A673 (cell line): ENCODE measurements around the gene WDR41. TPM values are rescaled to one million over a fixed set of nuclear protein-coding genes. Genes with fewer than 3 reads are reported as not detected.
"Not testable (repeated sequence)": the region's sequence is repeated elsewhere in the genome, so short reads cannot be mapped to it uniquely, and the experiment has no call there.

Source experiments
- BruUV-seq: library from RNA; stranded (reverse); fragments of 400-500 nt; replicated peaks from 2 replicates; lab custom pipeline; 2021; lab: Mats Ljungman, UMichigan
- CTCF ChIA-PET: fragments of 300-600 bp; sonication (Branson Sonifier 250); formaldehyde crosslinking; loops from one replicate; lab custom pipeline; 2022; ENCODE audit warnings: antibody characterized with exemption; lab: Charles Lee
- POLR2A ChIA-PET: fragments of 300-600 bp; sonication (Branson Sonifier 250); formaldehyde crosslinking; loops from one replicate; lab custom pipeline; 2022; ENCODE audit warnings: antibody characterized with exemption; ENCODE audit not compliant: low non-redundant PET; lab: Charles Lee
- DNase-seq: peaks from one replicate; pipeline ENCODE4 v3.0.0-alpha.2; 2015; ENCODE audit warnings: low spot score
- H3K27ac ChIP-seq: fragments of 200-600 bp; sonication (generic); 2 replicates; pipeline ENCODE4 v1.5.1; 2016; ENCODE audit warnings: mixed run types, low read depth, mild to moderate bottlenecking, mixed read lengths, antibody characterized with exemption, low read length; ENCODE audit not compliant: poor library complexity, severe bottlenecking
- H3K27me3 ChIP-seq: fragments of 200-600 bp; sonication (generic); replicated peaks from 2 replicates; pipeline ENCODE4 v1.6.1; 2017; ENCODE audit warnings: mixed run types, low read depth, mild to moderate bottlenecking, mixed read lengths, antibody characterized with exemption, low read length; ENCODE audit not compliant: insufficient read depth, poor library complexity
- H3K36me3 ChIP-seq: fragments of 200-600 bp; sonication (generic); 2 replicates; pipeline ENCODE4 v1.6.1; 2016; ENCODE audit warnings: mixed run types, mild to moderate bottlenecking, mixed read lengths, antibody characterized with exemption, low read length; ENCODE audit not compliant: insufficient read depth, poor library complexity, severe bottlenecking
- H3K4me1 ChIP-seq: fragments of 200-600 bp; sonication (generic); 2 replicates; pipeline ENCODE4 v1.6.1; 2017; ENCODE audit warnings: mixed run types, mild to moderate bottlenecking, mixed read lengths, antibody characterized with exemption, low read length; ENCODE audit not compliant: insufficient read depth, poor library complexity, severe bottlenecking
- H3K4me3 ChIP-seq: fragments of 200-600 bp; sonication (generic); 2 replicates; pipeline ENCODE4 v1.5.1; 2016; ENCODE audit warnings: low read depth, mixed run types, mild to moderate bottlenecking, mixed read lengths, low read length; ENCODE audit not compliant: poor library complexity, severe bottlenecking
- H3K9me3 ChIP-seq: fragments of 200-600 bp; sonication (generic); 2 replicates; pipeline ENCODE4 v1.6.1; 2016; ENCODE audit warnings: mixed run types, low read depth, mild to moderate bottlenecking, mixed read lengths, antibody characterized with exemption, low read length; ENCODE audit not compliant: poor library complexity, severe bottlenecking
- EZH2 ChIP-seq: fragments of 200-600 bp; sonication (generic); IDR thresholded peaks from 2 replicates; pipeline ENCODE4 v1.6.1; 2017; ENCODE audit warnings: borderline replicate concordance, low read depth, mild to moderate bottlenecking, mixed read lengths, antibody characterized with exemption, low read length; ENCODE audit not compliant: poor library complexity, severe bottlenecking
- intact Hi-C: fragments of 100-400 bp; cut with micrococcal nuclease; formaldehyde crosslinking; loops from one replicate; pipeline ENCODE4 v1.10.0; 2022; ENCODE audit not compliant: unreplicated experiment
- total RNA-seq: library from RNA; stranded (reverse); gene quantifications from 2 replicates; pipeline ENCODE4 v1.2.3, GENCODE V29; 2021
- TF ChIP-seq, protein P1 (sequence below): fragments of 300-800, 200-600 bp; sonication (generic); conservative IDR thresholded peaks from 2 replicates; pipeline ENCODE4 v1.5.1; 2017; ENCODE audit warnings: low read depth, mild to moderate bottlenecking, antibody characterized with exemption, low read length, moderate library complexity, mixed read lengths

The WDR41 gene
- total RNA-seq, 1 experiment from 2014 or later: 30.4 TPM

DNA sequence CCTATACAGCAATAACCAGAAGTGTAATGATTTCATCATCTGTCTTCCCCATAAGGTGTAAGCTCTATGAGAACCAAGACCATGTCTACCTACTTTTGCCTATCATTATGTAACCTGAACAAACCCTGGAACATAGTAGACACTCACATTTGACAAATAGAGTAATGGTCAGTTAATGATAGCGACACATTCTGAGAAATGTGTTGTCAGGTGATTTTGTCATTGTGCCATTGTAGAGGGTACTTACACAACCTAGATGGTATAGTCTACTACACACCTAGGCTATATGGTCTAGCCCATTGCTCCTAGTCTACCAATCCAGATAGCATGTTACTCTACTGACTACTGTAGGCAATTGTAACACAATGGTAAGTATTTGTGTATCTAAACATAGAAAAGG, 22.3 kb upstream of the WDR41 start:
- Histone ChIP-seq H3K27ac (no peak overlapping the region), H3K9me3 (no peaks in the 10 kb centered on the region), H3K4me1 (no peaks in the 10 kb centered on the region), H3K36me3 (no peaks in the 10 kb centered on the region), H3K27me3 (peaks cover 18% of the 10 kb centered on the region), H3K4me3 (no peak overlapping the region)
- ChIA-PET POLR2A (no interaction called here), CTCF (no interaction called here)
- TF ChIP-seq, protein P1, sequence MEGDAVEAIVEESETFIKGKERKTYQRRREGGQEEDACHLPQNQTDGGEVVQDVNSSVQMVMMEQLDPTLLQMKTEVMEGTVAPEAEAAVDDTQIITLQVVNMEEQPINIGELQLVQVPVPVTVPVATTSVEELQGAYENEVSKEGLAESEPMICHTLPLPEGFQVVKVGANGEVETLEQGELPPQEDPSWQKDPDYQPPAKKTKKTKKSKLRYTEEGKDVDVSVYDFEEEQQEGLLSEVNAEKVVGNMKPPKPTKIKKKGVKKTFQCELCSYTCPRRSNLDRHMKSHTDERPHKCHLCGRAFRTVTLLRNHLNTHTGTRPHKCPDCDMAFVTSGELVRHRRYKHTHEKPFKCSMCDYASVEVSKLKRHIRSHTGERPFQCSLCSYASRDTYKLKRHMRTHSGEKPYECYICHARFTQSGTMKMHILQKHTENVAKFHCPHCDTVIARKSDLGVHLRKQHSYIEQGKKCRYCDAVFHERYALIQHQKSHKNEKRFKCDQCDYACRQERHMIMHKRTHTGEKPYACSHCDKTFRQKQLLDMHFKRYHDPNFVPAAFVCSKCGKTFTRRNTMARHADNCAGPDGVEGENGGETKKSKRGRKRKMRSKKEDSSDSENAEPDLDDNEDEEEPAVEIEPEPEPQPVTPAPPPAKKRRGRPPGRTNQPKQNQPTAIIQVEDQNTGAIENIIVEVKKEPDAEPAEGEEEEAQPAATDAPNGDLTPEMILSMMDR: no peak
- TF ChIP-seq EZH2: no peak
- no peak for DNase-seq
- no TSS peak for BruUV-seq
- intact Hi-C loops: no loop called here

DNA sequence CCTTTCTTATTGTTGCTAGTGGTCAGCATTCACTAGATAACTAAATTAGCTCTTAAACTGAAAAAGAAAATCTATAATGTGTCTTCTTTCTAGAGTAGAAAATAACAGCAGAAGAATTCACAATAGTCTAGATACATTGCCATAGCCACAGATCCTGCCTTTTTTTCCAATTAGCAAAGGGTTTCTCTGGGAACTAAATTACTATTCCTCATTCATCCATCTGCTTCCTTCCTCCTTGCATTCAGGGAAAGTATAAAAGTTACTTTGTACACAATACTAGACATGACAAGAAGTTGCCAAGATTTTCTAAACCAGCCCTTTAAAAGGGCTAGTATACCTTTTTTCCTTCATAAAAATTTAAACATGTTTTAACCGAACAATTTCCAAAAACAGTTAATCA, 21.2 kb upstream of the WDR41 start:
- intact Hi-C loops: no loop called here
- BruUV-seq: no TSS peak

DNA sequence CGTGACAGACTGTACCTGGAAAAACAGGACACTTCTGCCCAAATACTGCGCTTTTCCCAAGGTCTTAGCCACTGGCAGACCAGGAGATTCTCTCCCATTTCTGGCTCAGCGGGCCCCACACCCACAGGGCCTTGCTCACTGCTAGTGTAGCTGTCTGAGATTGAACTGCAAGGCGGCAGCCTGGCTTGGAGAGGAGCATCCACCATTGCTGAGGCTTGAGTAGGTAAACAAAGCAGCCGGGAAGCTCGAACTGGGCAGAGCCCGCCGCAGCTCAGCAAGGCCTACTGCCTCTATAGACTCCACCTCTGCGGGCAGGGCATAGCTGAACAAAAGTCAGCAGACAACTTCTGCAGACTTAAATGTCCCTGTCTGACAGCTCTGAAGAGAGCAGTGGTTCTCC, 9.0 kb upstream of the WDR41 start:
- H3K36me3 ChIP-seq, H3K27ac ChIP-seq, H3K4me1 ChIP-seq, BruUV-seq, CTCF ChIA-PET, DNase-seq, POLR2A ChIA-PET, H3K4me3 ChIP-seq, intact Hi-C loops, H3K9me3 ChIP-seq: not testable (repeated sequence)
- peaks cover 20% of the 10 kb centered on the region for H3K27me3 ChIP-seq

More for the DNA sequence above, 21.2 kb upstream of the WDR41 start:
- Histone ChIP-seq H3K9me3 (no peaks in the 10 kb centered on the region), H3K4me3 (no peak overlapping the region), H3K4me1 (no peaks in the 10 kb centered on the region), H3K27ac (no peak overlapping the region), H3K27me3 (peaks cover 17% of the 10 kb centered on the region), H3K36me3 (no peaks in the 10 kb centered on the region)
- TF ChIP-seq, protein P1: no peak
- no peak for TF ChIP-seq EZH2
- ChIA-PET CTCF (no interaction called here), POLR2A (no interaction called here)
- DNase-seq: no peak

DNA sequence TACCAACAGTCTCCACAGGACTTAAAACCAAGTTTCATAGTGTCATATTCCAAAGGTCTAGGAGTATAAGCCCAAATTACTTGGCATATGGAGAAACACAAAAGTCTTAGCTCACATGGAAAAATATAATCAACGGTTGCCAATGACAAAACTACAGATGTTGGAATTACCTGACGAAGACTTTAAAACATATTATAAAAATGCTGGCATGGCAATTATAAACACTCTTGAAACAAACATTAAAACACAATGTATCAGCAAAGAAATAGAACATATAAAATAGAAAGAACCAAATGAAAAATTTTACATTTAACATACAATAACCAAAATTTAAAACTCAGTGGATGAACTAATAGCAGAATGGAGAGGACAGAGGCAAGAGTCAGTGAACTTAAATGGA, 7.9 kb upstream of the WDR41 start:
- CTCF ChIA-PET: no interaction called here
- H3K9me3 ChIP-seq: no peaks in the 10 kb centered on the region

More for the DNA sequence above, 7.9 kb upstream of the WDR41 start:
- Histone ChIP-seq H3K4me3 (no peak overlapping the region), H3K36me3 (no peaks in the 10 kb centered on the region), H3K27me3 (peaks cover 32% of the 10 kb centered on the region), H3K27ac (no peak overlapping the region), H3K4me1 (no peaks in the 10 kb centered on the region)
- no peak for TF ChIP-seq EZH2
- TF ChIP-seq, protein P1: no peak
- POLR2A ChIA-PET: no interaction called here
- BruUV-seq: no TSS peak
- intact Hi-C loops: no loop called here
- DNase-seq: no peak
